Stimulated activated naive CD8-positive, alpha-beta T cell treated with anti-CD3 and anti-CD28 coated beads, Interleukin-15, Interleukin-2, amounts not matched to agents 100 ng/mL and 50 ng/mL, for 24 hours (primary cell): ENCODE results near the gene EID2.
A peak's percentile ranks its signal among the peaks of the same experiment; 100 is the strongest.

Source experiments
- H3K27ac Mint-ChIP-seq: one replicate; pipeline ENCODE4 v1.8.0; 2021; ENCODE audit warnings: mild to moderate bottlenecking, mixed read lengths
- H3K27me3 Mint-ChIP-seq: one replicate; pipeline ENCODE4 v1.8.0; 2021; ENCODE audit warnings: mixed read lengths
- H3K36me3 Mint-ChIP-seq: one replicate; pipeline ENCODE4 v1.8.0; 2021; ENCODE audit warnings: low read depth, mixed read lengths
- H3K4me1 Mint-ChIP-seq: one replicate; pipeline ENCODE4 v1.8.0; 2021; ENCODE audit warnings: low read depth, mixed read lengths
- H3K4me3 Mint-ChIP-seq: one replicate; pipeline ENCODE4 v1.8.0; 2021; ENCODE audit warnings: mild to moderate bottlenecking, mixed read lengths
- H3K9me3 Mint-ChIP-seq: one replicate; pipeline ENCODE4 v1.8.0; 2021; ENCODE audit warnings: mixed read lengths

Gene EID2

GRCh38 chr19:39546599-39546998, 6.6 kb upstream of the EID2 start:
- no peaks in the 10 kb centered on the region for H3K27me3 Mint-ChIP-seq
- no peak overlapping the region for H3K27ac Mint-ChIP-seq
- H3K36me3 Mint-ChIP-seq = no peaks in the 10 kb centered on the region
- H3K4me3 Mint-ChIP-seq = no peak overlapping the region
- H3K9me3 Mint-ChIP-seq = no peaks in the 10 kb centered on the region
- peaks cover 35% of the 10 kb centered on the region for H3K4me1 Mint-ChIP-seq

- Mint-ChIP-seq H3K27ac (peak overlapping the region; percentile 22), H3K4me1 (peaks cover 45% of the 10 kb centered on the region), H3K36me3 (no peaks in the 10 kb centered on the region), H3K9me3 (no peaks in the 10 kb centered on the region), H3K27me3 (no peaks in the 10 kb centered on the region), H3K4me3 (no peak overlapping the region)
These were observed 5.0 kb upstream of the EID2 start for GRCh38 chr19:39544911-39545310.

GRCh38 chr19:39544226-39544903, 4.4 kb upstream of the EID2 start:
- Mint-ChIP-seq H3K9me3 (no peaks in the 10 kb centered on the region), H3K4me3 (no peak overlapping the region), H3K27ac (peak overlapping the region; percentile 67), H3K27me3 (no peaks in the 10 kb centered on the region), H3K4me1 (peaks cover 46% of the 10 kb centered on the region), H3K36me3 (no peaks in the 10 kb centered on the region)

- Mint-ChIP-seq H3K36me3 (peaks cover 1% of the 10 kb centered on the region), H3K4me3 (no peak overlapping the region), H3K4me1 (peaks cover 54% of the 10 kb centered on the region), H3K27me3 (no peaks in the 10 kb centered on the region), H3K9me3 (no peaks in the 10 kb centered on the region), H3K27ac (peak overlapping the region; percentile 67)
These were observed 3.5 kb upstream of the EID2 start for GRCh38 chr19:39543477-39543857.

GRCh38 chr19:39542206-39542605, 2.2 kb upstream of the EID2 start:
- H3K9me3 Mint-ChIP-seq = no peaks in the 10 kb centered on the region
- no peak overlapping the region for H3K27ac Mint-ChIP-seq
- no peak overlapping the region for H3K4me3 Mint-ChIP-seq
- H3K27me3 Mint-ChIP-seq = no peaks in the 10 kb centered on the region
- H3K36me3 Mint-ChIP-seq = peaks cover 6% of the 10 kb centered on the region
- peaks cover 66% of the 10 kb centered on the region for H3K4me1 Mint-ChIP-seq

- H3K27ac Mint-ChIP-seq = peak overlapping the region; percentile 92
- H3K9me3 Mint-ChIP-seq = no peaks in the 10 kb centered on the region
- H3K36me3 Mint-ChIP-seq = peaks cover 6% of the 10 kb centered on the region
- no peaks in the 10 kb centered on the region for H3K27me3 Mint-ChIP-seq
- H3K4me3 Mint-ChIP-seq = peak overlapping the region; percentile 86
- H3K4me1 Mint-ChIP-seq = peaks cover 62% of the 10 kb centered on the region
These were observed 342 bp upstream of the EID2 start for GRCh38 chr19:39540333-39540673.

GRCh38 chr19:39539165-39539517, 820 bp downstream of the EID2 start:
- Mint-ChIP-seq H3K36me3 (peaks cover 6% of the 10 kb centered on the region), H3K4me3 (peak overlapping the region; percentile 86), H3K4me1 (peaks cover 52% of the 10 kb centered on the region), H3K9me3 (no peaks in the 10 kb centered on the region), H3K27me3 (no peaks in the 10 kb centered on the region), H3K27ac (peak overlapping the region; percentile 91)

- Mint-ChIP-seq H3K4me1 (peaks cover 40% of the 10 kb centered on the region), H3K27me3 (no peaks in the 10 kb centered on the region), H3K36me3 (peaks cover 6% of the 10 kb centered on the region), H3K9me3 (no peaks in the 10 kb centered on the region), H3K4me3 (no peak overlapping the region), H3K27ac (no peak overlapping the region)
These were observed 6.2 kb downstream of the EID2 start for GRCh38 chr19:39533791-39534190.

GRCh38 chr19:39533003-39533512, 6.9 kb downstream of the EID2 start:
- Mint-ChIP-seq H3K36me3 (peaks cover 7% of the 10 kb centered on the region), H3K27ac (peak overlapping the region; percentile 72), H3K27me3 (no peaks in the 10 kb centered on the region), H3K4me3 (peak overlapping the region; percentile 92), H3K4me1 (peaks cover 38% of the 10 kb centered on the region), H3K9me3 (no peaks in the 10 kb centered on the region)

- Mint-ChIP-seq H3K9me3 (no peaks in the 10 kb centered on the region), H3K27me3 (no peaks in the 10 kb centered on the region), H3K27ac (peak within 1 kb of the TSS; percentile 73), H3K4me3 (peak within 1 kb of the TSS; percentile 92), H3K36me3 (peaks cover 6% of the 10 kb centered on the region), H3K4me1 (peaks cover 31% of the 10 kb centered on the region)
These were observed 7.5 kb downstream of the EID2 start, which contains the start of gene EID2B for GRCh38 chr19:39532233-39533002. Gene EID2B (minus strand): TSS chr19:39532852. CDS start chr19:39532802, 50 bp downstream.

- Mint-ChIP-seq H3K9me3 (no peaks in the 10 kb centered on the region), H3K4me1 (peaks cover 29% of the 10 kb centered on the region), H3K27me3 (no peaks in the 10 kb centered on the region), H3K4me3 (peak overlapping the region; percentile 92), H3K36me3 (peaks cover 6% of the 10 kb centered on the region), H3K27ac (peak overlapping the region; percentile 73)
These were observed 8.1 kb downstream of the EID2 start for GRCh38 chr19:39531834-39532232.

- peaks cover 13% of the 10 kb centered on the region for H3K4me1 Mint-ChIP-seq
- no peak overlapping the region for H3K4me3 Mint-ChIP-seq
- peaks cover 9% of the 10 kb centered on the region for H3K36me3 Mint-ChIP-seq
- H3K27me3 Mint-ChIP-seq = no peaks in the 10 kb centered on the region
- no peaks in the 10 kb centered on the region for H3K9me3 Mint-ChIP-seq
- no peak overlapping the region for H3K27ac Mint-ChIP-seq
These were observed 14.8 kb downstream of the EID2 start for GRCh38 chr19:39525205-39525604.

- H3K27ac Mint-ChIP-seq = no peak overlapping the region
- H3K27me3 Mint-ChIP-seq = no peaks in the 10 kb centered on the region
- peaks cover 13% of the 10 kb centered on the region for H3K4me1 Mint-ChIP-seq
- H3K4me3 Mint-ChIP-seq = no peak overlapping the region
- no peaks in the 10 kb centered on the region for H3K9me3 Mint-ChIP-seq
- peaks cover 9% of the 10 kb centered on the region for H3K36me3 Mint-ChIP-seq
These were observed 15.5 kb downstream of the EID2 start for GRCh38 chr19:39524495-39524894.

GRCh38 chr19:39520541-39521484, 19.1 kb downstream of the EID2 start:
- Mint-ChIP-seq H3K4me3 (no peak overlapping the region), H3K9me3 (no peaks in the 10 kb centered on the region), H3K4me1 (peaks cover 15% of the 10 kb centered on the region), H3K27ac (no peak overlapping the region), H3K27me3 (peaks cover 14% of the 10 kb centered on the region), H3K36me3 (peaks cover 3% of the 10 kb centered on the region)

- peaks cover 27% of the 10 kb centered on the region for H3K4me1 Mint-ChIP-seq
- H3K27ac Mint-ChIP-seq = no peak overlapping the region
- no peak overlapping the region for H3K4me3 Mint-ChIP-seq
- no peaks in the 10 kb centered on the region for H3K9me3 Mint-ChIP-seq
- peaks cover 26% of the 10 kb centered on the region for H3K27me3 Mint-ChIP-seq
- H3K36me3 Mint-ChIP-seq = no peaks in the 10 kb centered on the region
These were observed 21.0 kb downstream of the EID2 start for GRCh38 chr19:39518975-39519374.
